H9 (cell line): ENCODE measurements around the gene FNDC3B. TPM values are rescaled to one million over a fixed set of nuclear protein-coding genes. Genes with fewer than 3 reads are reported as not detected.
A peak's percentile ranks its signal among the peaks of the same experiment; 100 is the strongest.

Source experiments
- DNase-seq: peaks from one replicate; pipeline ENCODE4 v3.0.0-alpha.2; 2017
- H2AFZ ChIP-seq: one replicate; pipeline ENCODE4 v1.6.1; 2013; ENCODE audit warnings: mild to moderate bottlenecking, low read length, control low read depth, moderate library complexity
- H2AK5ac ChIP-seq: 2 replicates; pipeline ENCODE4 v1.6.1; 2013; ENCODE audit warnings: low read length, control low read depth, mixed read lengths; ENCODE audit not compliant: insufficient read length
- H2BK120ac ChIP-seq: one replicate; pipeline ENCODE4 v1.6.1; 2013; ENCODE audit warnings: low read depth, mild to moderate bottlenecking, low read length, control low read depth, inconsistent platforms; ENCODE audit not compliant: poor library complexity, severe bottlenecking
- H2BK12ac ChIP-seq: 2 replicates; pipeline ENCODE4 v1.6.1; 2013; ENCODE audit warnings: low read length, control low read depth, mixed read lengths, low read depth; ENCODE audit not compliant: insufficient read length
- H2BK15ac ChIP-seq: 2 replicates; pipeline ENCODE4 v1.6.1; 2013; ENCODE audit warnings: low read depth, low read length, control low read depth
- H2BK20ac ChIP-seq: one replicate; pipeline ENCODE4 v1.6.1; 2013; ENCODE audit warnings: low read depth, mild to moderate bottlenecking, low read length, control low read depth, inconsistent platforms; ENCODE audit not compliant: poor library complexity, severe bottlenecking
- H2BK5ac ChIP-seq: 2 replicates; pipeline ENCODE4 v1.6.1; 2013; ENCODE audit warnings: low read length, control low read depth, mixed read lengths; ENCODE audit not compliant: insufficient read length
- H3K14ac ChIP-seq: 2 replicates; pipeline ENCODE4 v1.6.1; 2013; ENCODE audit warnings: low read length, control low read depth; ENCODE audit not compliant: insufficient read depth
- H3K18ac ChIP-seq: 2 replicates; pipeline ENCODE4 v1.6.1; 2013; ENCODE audit warnings: low read depth, mild to moderate bottlenecking, mixed read lengths, low read length, control low read depth; ENCODE audit not compliant: insufficient read length
- H3K23ac ChIP-seq: 2 replicates; pipeline ENCODE4 v1.6.1; 2013; ENCODE audit warnings: low read length, control low read depth, mixed read lengths, low read depth; ENCODE audit not compliant: insufficient read length
- H3K23me2 ChIP-seq: 2 replicates; pipeline ENCODE4 v1.6.1; 2013; ENCODE audit warnings: low read depth, mild to moderate bottlenecking, mixed read lengths, low read length, control low read depth; ENCODE audit not compliant: insufficient read length, poor library complexity, severe bottlenecking
- H3K27ac ChIP-seq: 2 replicates; pipeline ENCODE4 v1.5.1; 2013; ENCODE audit warnings: low read length, control low read depth, mixed read lengths, low read depth; ENCODE audit not compliant: insufficient read length
- H3K27me3 ChIP-seq: 2 replicates; pipeline ENCODE4 v1.6.1; 2013; ENCODE audit warnings: low read length, control low read depth, inconsistent platforms; ENCODE audit not compliant: insufficient read depth
- H3K4ac ChIP-seq: 2 replicates; pipeline ENCODE4 v1.6.1; 2013; ENCODE audit warnings: low read depth, mild to moderate bottlenecking, control low read depth, inconsistent platforms, low read length, moderate library complexity
- H3K4me1 ChIP-seq: 2 replicates; pipeline ENCODE4 v1.6.1; 2013; ENCODE audit warnings: low read length, control low read depth, inconsistent platforms; ENCODE audit not compliant: insufficient read depth
- H3K4me2 ChIP-seq: 2 replicates; pipeline ENCODE4 v1.6.1; 2013; ENCODE audit warnings: low read length, control low read depth, mixed read lengths; ENCODE audit not compliant: insufficient read length, insufficient read depth
- H3K56ac ChIP-seq: 2 replicates; pipeline ENCODE4 v1.6.1; 2013; ENCODE audit warnings: low read depth, mild to moderate bottlenecking, mixed read lengths, low read length, control low read depth; ENCODE audit not compliant: insufficient read length
- H3K79me1 ChIP-seq: 2 replicates; pipeline ENCODE4 v1.6.1; 2013; ENCODE audit warnings: low read depth, mild to moderate bottlenecking, moderate library complexity, low read length, control low read depth, inconsistent platforms; ENCODE audit not compliant: insufficient read depth, poor library complexity, severe bottlenecking
- H3K79me2 ChIP-seq: 2 replicates; pipeline ENCODE4 v1.6.1; 2013; ENCODE audit warnings: low read length, control low read depth, inconsistent platforms; ENCODE audit not compliant: insufficient read depth
- H3K9ac ChIP-seq: 2 replicates; pipeline ENCODE4 v1.6.1; 2013; ENCODE audit warnings: low read length, control low read depth, mixed read lengths; ENCODE audit not compliant: insufficient read length; ENCODE audit errors: extremely low read depth
- H3K9me3 ChIP-seq: one replicate; pipeline ENCODE4 v1.6.1; 2013; ENCODE audit warnings: low read depth, low read length, inconsistent platforms; ENCODE audit not compliant: control insufficient read depth
- H3T11ph ChIP-seq: one replicate; pipeline ENCODE4 v1.6.1; 2013; ENCODE audit warnings: mild to moderate bottlenecking, low read length, control low read depth, inconsistent platforms
- H4K20me1 ChIP-seq: one replicate; pipeline ENCODE4 v1.6.1; 2013; ENCODE audit not compliant: control insufficient read depth, insufficient read length, insufficient read depth
- H4K5ac ChIP-seq: 2 replicates; pipeline ENCODE4 v1.6.1; 2013; ENCODE audit warnings: low read depth, mild to moderate bottlenecking, mixed read lengths, low read length, control low read depth; ENCODE audit not compliant: insufficient read length
- H4K8ac ChIP-seq: replicated peaks from 2 replicates; pipeline ENCODE4 v1.6.1; 2013; ENCODE audit warnings: low read length, control low read depth, mixed read lengths, low read depth; ENCODE audit not compliant: insufficient read length
- H4K91ac ChIP-seq: 2 replicates; pipeline ENCODE4 v1.6.1; 2013; ENCODE audit warnings: low read depth, mild to moderate bottlenecking, moderate library complexity, mixed read lengths, low read length, control low read depth; ENCODE audit not compliant: insufficient read length
- H3K27ac Mint-ChIP-seq, 3 experiments: 2 replicates in 2 of 3; 3 replicates in 1 of 3; pipeline ENCODE4 v1.8.0; 2020 to 2021; ENCODE audit warnings: mixed read lengths in 3 of 3, mild to moderate bottlenecking in 1 of 3, moderate library complexity in 1 of 3
- H3K27me3 Mint-ChIP-seq: 2 replicates; pipeline ENCODE4 v1.8.0; 2021; ENCODE audit warnings: low read depth, mild to moderate bottlenecking, moderate library complexity, mixed read lengths
- H3K36me3 Mint-ChIP-seq, 3 experiments: 2 replicates in 2 of 3; 3 replicates in 1 of 3; pipeline ENCODE4 v1.8.0; 2020 to 2021; ENCODE audit warnings: low read depth in 3 of 3, mixed read lengths in 3 of 3; ENCODE audit not compliant: insufficient read depth in 1 of 3
- H3K4me1 Mint-ChIP-seq, 2 experiments: 2 replicates each; pipeline ENCODE4 v1.8.0; 2020; ENCODE audit warnings: mixed read lengths in 2 of 2
- H3K4me3 Mint-ChIP-seq, 2 experiments: 2 replicates in 1 of 2; 3 replicates in 1 of 2; pipeline ENCODE4 v1.8.0; 2020 to 2021; ENCODE audit warnings: mild to moderate bottlenecking in 2 of 2, mixed read lengths in 2 of 2, moderate library complexity in 1 of 2
- H3K9me3 Mint-ChIP-seq, 2 experiments: 2 replicates in 1 of 2; 3 replicates in 1 of 2; pipeline ENCODE4 v1.8.0; 2020; ENCODE audit warnings: mild to moderate bottlenecking in 2 of 2, mixed read lengths in 2 of 2, moderate library complexity in 1 of 2
- WGBS: extraction: QIAGEN DNeasy Blood & Tissue Kit; methylation state at CpG from one replicate; pipeline ENCODE4 v1.1.7; 2013; ENCODE audit warnings: missing lambda C conversion rate, low lambda C conversion rate, mixed read lengths; ENCODE audit not compliant: insufficient read length; ENCODE audit errors: extremely low coverage; 5-methylcytosine and 5-hydroxymethylcytosine counted together
- total RNA-seq: library from RNA; stranded (reverse); gene quantifications from 2 replicates; pipeline ENCODE4 v1.2.1, GENCODE V29; 2021
- TF ChIP-seq, protein P1 (sequence below): fragments of 200-600 bp; sonication (generic); conservative IDR thresholded peaks from 3 replicates; pipeline ENCODE4 v1.8.0; 2021; ENCODE audit warnings: antibody characterized with exemption, mild to moderate bottlenecking

FNDC3B gene
- total RNA-seq, 1 experiment from 2014 or later: 43.8 TPM

DNA sequence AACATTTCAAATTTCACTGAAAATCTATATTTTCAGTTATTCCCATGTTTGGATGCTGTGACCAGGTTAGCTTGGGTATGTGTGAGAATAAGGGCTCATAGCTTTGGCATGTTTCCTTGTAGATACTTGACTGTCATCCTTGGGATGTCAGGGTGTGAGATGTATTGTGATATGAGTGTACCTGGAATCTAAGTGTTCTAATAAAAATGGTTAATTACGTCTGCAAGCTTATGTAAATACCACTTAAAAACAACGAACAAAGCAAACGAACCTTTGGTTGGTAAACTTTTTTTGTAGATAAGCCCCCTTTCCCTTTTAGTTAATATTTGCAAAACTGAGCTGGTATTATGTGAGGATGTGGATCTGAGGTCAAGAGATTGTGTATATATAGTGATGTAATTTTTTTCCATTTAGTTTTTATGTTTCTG, 63.5 kb downstream of the FNDC3B start:
- no CpG with 5 or more reads among the region's 3 CpGs for WGBS
- no peaks in the 10 kb centered on the region for H4K20me1 ChIP-seq

More for the DNA sequence above, 63.5 kb downstream of the FNDC3B start:
- Histone ChIP-seq H3K56ac (no peak overlapping the region), H3K4ac (no peak overlapping the region), H2AK5ac (no peak overlapping the region), H3K27me3 (no peaks in the 10 kb centered on the region), H3K79me1 (peaks cover 11% of the 10 kb centered on the region), H2BK120ac (no peak overlapping the region), H3K9ac (no peak overlapping the region), H3K23ac (no peak overlapping the region), H3K23me2 (no peaks in the 10 kb centered on the region), H3K79me2 (peaks cover 11% of the 10 kb centered on the region; the same call in 1 of the 2 replicates), H2BK20ac (no peak overlapping the region), H3K27ac (no peak overlapping the region), H3K14ac (no peak overlapping the region), H2BK5ac (no peak overlapping the region), H2BK15ac (no peak overlapping the region), H2AFZ (no peak overlapping the region), H4K8ac (no peak overlapping the region), H4K91ac (no peak overlapping the region), H3K18ac (no peak overlapping the region), H2BK12ac (no peak overlapping the region), H3K4me1 (peaks cover 9% of the 10 kb centered on the region), H3T11ph (no peak overlapping the region), H3K4me2 (no peak overlapping the region), H3K9me3 (no peaks in the 10 kb centered on the region), H4K5ac (no peak overlapping the region)
- DNase-seq: no peak
- TF ChIP-seq, protein P1, sequence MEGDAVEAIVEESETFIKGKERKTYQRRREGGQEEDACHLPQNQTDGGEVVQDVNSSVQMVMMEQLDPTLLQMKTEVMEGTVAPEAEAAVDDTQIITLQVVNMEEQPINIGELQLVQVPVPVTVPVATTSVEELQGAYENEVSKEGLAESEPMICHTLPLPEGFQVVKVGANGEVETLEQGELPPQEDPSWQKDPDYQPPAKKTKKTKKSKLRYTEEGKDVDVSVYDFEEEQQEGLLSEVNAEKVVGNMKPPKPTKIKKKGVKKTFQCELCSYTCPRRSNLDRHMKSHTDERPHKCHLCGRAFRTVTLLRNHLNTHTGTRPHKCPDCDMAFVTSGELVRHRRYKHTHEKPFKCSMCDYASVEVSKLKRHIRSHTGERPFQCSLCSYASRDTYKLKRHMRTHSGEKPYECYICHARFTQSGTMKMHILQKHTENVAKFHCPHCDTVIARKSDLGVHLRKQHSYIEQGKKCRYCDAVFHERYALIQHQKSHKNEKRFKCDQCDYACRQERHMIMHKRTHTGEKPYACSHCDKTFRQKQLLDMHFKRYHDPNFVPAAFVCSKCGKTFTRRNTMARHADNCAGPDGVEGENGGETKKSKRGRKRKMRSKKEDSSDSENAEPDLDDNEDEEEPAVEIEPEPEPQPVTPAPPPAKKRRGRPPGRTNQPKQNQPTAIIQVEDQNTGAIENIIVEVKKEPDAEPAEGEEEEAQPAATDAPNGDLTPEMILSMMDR: no peak
- Mint-ChIP-seq H3K4me1 (peaks cover 69 to 73% of the 10 kb centered on the region in 2 experiments), H3K27me3 (no peaks in the 10 kb centered on the region), H3K36me3 (no peaks in the 10 kb centered on the region), H3K4me3 (no peak overlapping the region), H3K9me3 (no peaks in the 10 kb centered on the region), H3K27ac (peak overlapping the region in 1 of 3 experiments; percentile 77; a peak in 4 of 7 replicates)
